ENCODE results near the gene PSAT1. TPM values are rescaled to one million over a fixed set of nuclear protein-coding genes. Genes with fewer than 3 reads are reported as not detected.

Gene PSAT1
- total RNA-seq, 4 donors from 2014 or later, result 4.5 to 11.6 (median 7.9) TPM

DNA sequence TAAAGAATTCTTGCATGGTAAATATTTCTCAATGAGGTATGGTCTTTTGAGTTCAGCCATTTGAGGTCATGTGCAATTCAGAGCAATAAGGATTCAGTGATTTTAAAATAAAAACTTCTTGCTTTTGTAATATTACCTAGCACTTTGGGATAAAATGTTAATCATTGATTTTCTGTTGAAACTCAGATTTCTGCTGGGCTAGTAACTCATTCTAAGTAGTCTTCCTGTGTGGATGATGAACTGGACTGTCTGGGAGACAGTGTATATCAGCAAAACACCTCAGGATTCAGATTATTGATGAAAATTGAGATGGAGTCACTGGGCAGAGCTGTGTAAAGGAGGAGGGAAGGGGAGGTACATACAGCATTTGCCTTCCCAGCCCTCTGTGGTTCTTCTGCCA lies 10.8 kb upstream of the PSAT1 start:
- DNase-seq (ENCODE audit: low spot score in 2 of 2), result no peak
- Histone ChIP-seq H3K9me3 (no peaks in the 10 kb centered on the region), H3K4me3 (no peak overlapping the region), H3K36me3 (no peaks in the 10 kb centered on the region), H3K27ac (no peak overlapping the region), H3K4me1 (peaks cover 0 to 9% (median 1%) of the 10 kb centered on the region in 4 donors), H3K27me3 (no peaks in the 10 kb centered on the region)
- TF ChIP-seq, protein P1, sequence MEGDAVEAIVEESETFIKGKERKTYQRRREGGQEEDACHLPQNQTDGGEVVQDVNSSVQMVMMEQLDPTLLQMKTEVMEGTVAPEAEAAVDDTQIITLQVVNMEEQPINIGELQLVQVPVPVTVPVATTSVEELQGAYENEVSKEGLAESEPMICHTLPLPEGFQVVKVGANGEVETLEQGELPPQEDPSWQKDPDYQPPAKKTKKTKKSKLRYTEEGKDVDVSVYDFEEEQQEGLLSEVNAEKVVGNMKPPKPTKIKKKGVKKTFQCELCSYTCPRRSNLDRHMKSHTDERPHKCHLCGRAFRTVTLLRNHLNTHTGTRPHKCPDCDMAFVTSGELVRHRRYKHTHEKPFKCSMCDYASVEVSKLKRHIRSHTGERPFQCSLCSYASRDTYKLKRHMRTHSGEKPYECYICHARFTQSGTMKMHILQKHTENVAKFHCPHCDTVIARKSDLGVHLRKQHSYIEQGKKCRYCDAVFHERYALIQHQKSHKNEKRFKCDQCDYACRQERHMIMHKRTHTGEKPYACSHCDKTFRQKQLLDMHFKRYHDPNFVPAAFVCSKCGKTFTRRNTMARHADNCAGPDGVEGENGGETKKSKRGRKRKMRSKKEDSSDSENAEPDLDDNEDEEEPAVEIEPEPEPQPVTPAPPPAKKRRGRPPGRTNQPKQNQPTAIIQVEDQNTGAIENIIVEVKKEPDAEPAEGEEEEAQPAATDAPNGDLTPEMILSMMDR (IDR thresholded peaks at IDR 0.05), result no peak
- no peak for TF ChIP-seq EP300 (IDR thresholded peaks at IDR 0.05)
- TF ChIP-seq POLR2A (IDR thresholded peaks at IDR 0.05), result no peak

- Histone ChIP-seq H3K4me3 (no peak overlapping the region), H3K27ac (no peak overlapping the region), H3K4me1 (peaks cover 0 to 1% (median 0%) of the 10 kb centered on the region in 4 donors), H3K9me3 (no peaks in the 10 kb centered on the region), H3K27me3 (no peaks in the 10 kb centered on the region), H3K36me3 (no peaks in the 10 kb centered on the region)
- TF ChIP-seq, protein P1 (IDR thresholded peaks at IDR 0.05), result no peak
- TF ChIP-seq EP300 (IDR thresholded peaks at IDR 0.05), result no peak
- no peak for TF ChIP-seq POLR2A (IDR thresholded peaks at IDR 0.05)
- WGBS, 2 donors, result 98% methylated on average over 6 of the region's 6 CpGs
- no peak for DNase-seq (ENCODE audit: low spot score in 2 of 2)
Measured at GRCh38 chr9:78286946-78287388, 10.0 kb upstream of the PSAT1 start.

- TF ChIP-seq POLR2A (IDR thresholded peaks at IDR 0.05) (no peak), EP300 (IDR thresholded peaks at IDR 0.05) (no peak)
- TF ChIP-seq, protein P1 (IDR thresholded peaks at IDR 0.05), result no peak
- no peak for DNase-seq (ENCODE audit: low spot score in 2 of 2)
- Histone ChIP-seq H3K9me3 (no peaks in the 10 kb centered on the region), H3K4me3 (no peak overlapping the region), H3K36me3 (no peaks in the 10 kb centered on the region), H3K4me1 (no peaks in the 10 kb centered on the region), H3K27me3 (no peaks in the 10 kb centered on the region), H3K27ac (no peak overlapping the region)
- WGBS, 2 donors, result 78 to 81% methylated on average over 8 of the region's 8 CpGs
Measured at GRCh38 chr9:78288214-78288892, 8.6 kb upstream of the PSAT1 start.

DNA sequence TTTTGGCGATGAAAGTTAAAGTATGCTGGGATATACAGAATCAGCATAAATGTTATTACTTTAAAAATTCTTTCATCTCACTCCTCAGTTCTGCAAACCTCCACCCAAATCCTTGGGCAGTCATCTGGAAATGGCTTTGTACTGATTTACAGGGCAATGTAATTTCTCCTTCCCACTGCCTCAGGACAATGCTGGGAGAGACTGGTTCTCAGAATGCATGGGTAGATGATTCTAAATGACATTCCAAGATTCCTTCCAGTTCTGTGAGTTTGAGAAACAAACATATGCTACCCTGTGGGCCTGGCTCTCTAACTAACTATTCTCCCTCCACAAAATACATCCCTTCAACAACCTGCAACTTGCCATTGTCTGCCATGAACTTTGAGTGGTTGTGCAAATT lies 7.5 kb upstream of the PSAT1 start:
- DNase-seq (ENCODE audit: low spot score in 2 of 2), result no peak
- Histone ChIP-seq H3K36me3 (no peaks in the 10 kb centered on the region), H3K4me1 (no peaks in the 10 kb centered on the region), H3K4me3 (no peak overlapping the region), H3K27me3 (no peaks in the 10 kb centered on the region), H3K27ac (no peak overlapping the region), H3K9me3 (no peaks in the 10 kb centered on the region)
- TF ChIP-seq POLR2A (IDR thresholded peaks at IDR 0.05) (no peak), EP300 (IDR thresholded peaks at IDR 0.05) (no peak)
- TF ChIP-seq, protein P1 (IDR thresholded peaks at IDR 0.05), result no peak
- WGBS, 2 donors, result 96 to 100% methylated on average over 1 of the region's 1 CpG

GRCh38 chr9:78291240-78291925 lies 5.5 kb upstream of the PSAT1 start:
- DNase-seq (ENCODE audit: low spot score in 2 of 2), result no peak
- Histone ChIP-seq H3K27me3 (no peaks in the 10 kb centered on the region), H3K4me1 (peaks cover 0 to 9% (median 0%) of the 10 kb centered on the region in 4 donors), H3K27ac (no peak overlapping the region), H3K9me3 (no peaks in the 10 kb centered on the region), H3K36me3 (no peaks in the 10 kb centered on the region), H3K4me3 (no peak overlapping the region)
- 85 to 87% methylated on average over 8 of the region's 8 CpGs for WGBS, 2 donors
- TF ChIP-seq, protein P1 (IDR thresholded peaks at IDR 0.05), result no peak
- TF ChIP-seq EP300 (IDR thresholded peaks at IDR 0.05) (no peak), POLR2A (IDR thresholded peaks at IDR 0.05) (no peak)

Data from tibial nerve (tissue), 4 donors.